ENCODE measurements around the gene RASGEF1B. TPM values are rescaled to one million over a fixed set of nuclear protein-coding genes. Genes with fewer than 3 reads are reported as not detected.
"Not testable (repeated sequence)": the region's sequence is repeated elsewhere in the genome, so short reads cannot be mapped to it uniquely, and the experiment has no call there.

Gene RASGEF1B
- total and polyA plus RNA-seq, 5 donors, result 4.3 to 10.6 (median 9.2) TPM

GRCh38 chr4:81498046-81498445, 26.3 kb upstream of the RASGEF1B start:
- Histone ChIP-seq H3K27ac (ENCODE audit: low read length) (no peak overlapping the region), H3K4me3 (ENCODE audit: low read length) (no peak overlapping the region), H3K27me3 (ENCODE audit: control insufficient read depth, insufficient read depth) (no peaks in the 10 kb centered on the region), H3K9me3 (ENCODE audit: control insufficient read depth, low read length) (no peaks in the 10 kb centered on the region), H3K4me1 (ENCODE audit: control insufficient read depth, insufficient read depth, low read length) (no peaks in the 10 kb centered on the region)
- WGBS, result 97% methylated on average over 2 of the region's 2 CpGs
- DNase-seq (no peak), ATAC-seq (no peak)
- intact Hi-C loops (cut with DNase I), result no loop called here

GRCh38 chr4:81495345-81495744, 23.6 kb upstream of the RASGEF1B start:
- intact Hi-C loops (cut with DNase I), result no loop called here
- no peak for DNase-seq
- no peak overlapping the region for H3K27ac ChIP-seq (ENCODE audit: low read length)

DNA sequence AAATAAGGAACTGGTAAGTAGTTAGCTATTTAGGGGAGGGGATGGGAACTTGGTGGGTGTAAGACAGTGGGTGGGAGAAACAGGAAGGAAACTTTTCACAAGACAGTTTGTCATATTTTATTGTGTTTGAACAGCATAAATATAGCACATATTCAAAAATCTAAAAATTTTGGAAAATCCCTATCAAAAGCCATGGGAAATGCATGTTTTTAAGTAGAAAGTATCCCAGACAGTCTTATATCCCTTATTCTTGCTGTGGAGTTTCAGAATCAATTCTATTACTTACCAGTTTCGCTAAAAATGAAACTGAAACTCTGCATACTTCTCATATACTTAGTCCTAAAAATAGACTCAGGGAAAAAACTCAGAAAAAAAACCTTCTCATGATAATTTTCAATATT, 22.3 kb upstream of the RASGEF1B start:
- H3K9me3 ChIP-seq (ENCODE audit: control insufficient read depth, low read length), result no peaks in the 10 kb centered on the region
- ATAC-seq, result peak in 1 of 2 donors; percentile 45
- intact Hi-C loops (cut with DNase I), result no loop called here
- H3K27ac ChIP-seq (ENCODE audit: low read length), result no peak overlapping the region
- H3K4me3 ChIP-seq (ENCODE audit: low read length), result peak overlapping the region; percentile 28
- WGBS, result 30% methylated on average over 1 of the region's 1 CpG
- DNase-seq, result no peak
- H3K4me1 ChIP-seq (ENCODE audit: control insufficient read depth, insufficient read depth, low read length), result no peaks in the 10 kb centered on the region
- no peaks in the 10 kb centered on the region for H3K27me3 ChIP-seq (ENCODE audit: control insufficient read depth, insufficient read depth)

More at GRCh38 chr4:81495345-81495744, 23.6 kb upstream of the RASGEF1B start:
- no peaks in the 10 kb centered on the region for H3K4me1 ChIP-seq (ENCODE audit: control insufficient read depth, insufficient read depth, low read length)
- H3K4me3 ChIP-seq (ENCODE audit: low read length), result no peak overlapping the region
- H3K27me3 ChIP-seq (ENCODE audit: control insufficient read depth, insufficient read depth), result no peaks in the 10 kb centered on the region
- ATAC-seq, result no peak
- no peaks in the 10 kb centered on the region for H3K9me3 ChIP-seq (ENCODE audit: control insufficient read depth, low read length)

DNA sequence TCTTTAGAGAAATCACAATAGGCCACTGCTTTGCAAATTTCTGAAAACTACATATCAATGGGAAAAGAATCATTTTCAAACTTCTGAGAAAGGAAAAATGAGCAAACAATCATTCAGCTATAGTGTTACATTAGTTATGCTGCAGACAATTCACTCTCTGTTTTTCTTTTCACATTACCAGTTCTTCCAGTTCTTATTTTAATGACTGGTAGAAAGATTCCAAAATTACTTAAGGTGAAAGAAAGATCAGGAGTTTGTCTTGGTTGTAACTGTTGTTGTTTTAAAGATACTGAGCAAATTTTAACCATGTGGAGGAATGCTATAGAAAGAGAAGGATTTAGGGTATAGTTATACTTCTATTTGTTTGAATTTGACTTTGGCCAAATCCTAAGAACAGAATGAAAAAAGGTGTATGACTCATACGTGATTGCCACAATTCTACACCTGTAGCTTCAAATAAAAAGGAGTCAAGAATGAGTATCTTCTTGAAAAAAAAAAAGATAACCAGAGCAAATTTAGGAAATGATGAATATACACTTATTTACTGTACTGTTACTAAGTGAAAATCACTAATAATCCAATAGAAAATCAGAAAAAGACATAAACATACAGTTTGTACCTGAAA, 21.0 kb upstream of the RASGEF1B start:
- Histone ChIP-seq H3K27me3 (ENCODE audit: control insufficient read depth, insufficient read depth) (no peaks in the 10 kb centered on the region), H3K27ac (ENCODE audit: low read length) (no peak overlapping the region), H3K9me3 (ENCODE audit: control insufficient read depth, low read length) (no peaks in the 10 kb centered on the region), H3K4me1 (ENCODE audit: control insufficient read depth, insufficient read depth, low read length) (no peaks in the 10 kb centered on the region), H3K4me3 (ENCODE audit: low read length) (no peak overlapping the region)
- 93% methylated on average over 1 of the region's 1 CpG for WGBS
- no peak for DNase-seq
- ATAC-seq, result no peak
- intact Hi-C loops (cut with DNase I), result no loop called here

DNA sequence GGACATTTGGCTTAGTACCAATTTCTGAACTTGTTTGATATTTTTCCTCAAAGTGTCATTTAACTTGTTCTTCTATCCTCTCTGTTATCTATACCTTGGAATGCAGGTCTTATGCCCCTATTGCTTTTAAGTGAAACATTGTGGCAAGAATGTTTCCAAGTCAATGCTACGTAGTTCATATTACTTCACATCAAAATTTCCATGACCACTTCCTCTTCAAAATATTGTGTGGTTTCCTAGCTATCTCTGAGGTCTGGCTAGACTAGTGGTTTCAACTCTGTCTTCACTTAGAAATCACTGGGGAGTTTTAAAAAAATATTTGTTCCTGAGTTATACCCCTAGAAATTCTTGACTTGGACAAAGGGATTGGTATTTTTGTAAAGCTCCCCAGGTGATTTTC, 20.2 kb upstream of the RASGEF1B start:
- intact Hi-C loops (cut with DNase I), result no loop called here
- ATAC-seq, result peak in 1 of 2 donors; percentile 57

GRCh38 chr4:81490403-81491160, 18.9 kb upstream of the RASGEF1B start:
- Histone ChIP-seq H3K9me3 (ENCODE audit: control insufficient read depth, low read length) (no peaks in the 10 kb centered on the region), H3K27me3 (ENCODE audit: control insufficient read depth, insufficient read depth) (no peaks in the 10 kb centered on the region), H3K4me1 (ENCODE audit: control insufficient read depth, insufficient read depth, low read length) (no peaks in the 10 kb centered on the region), H3K27ac (ENCODE audit: low read length) (no peak overlapping the region), H3K4me3 (ENCODE audit: low read length) (no peak overlapping the region)
- intact Hi-C loops (cut with DNase I), result no loop called here
- DNase-seq, result no peak
- WGBS, result 82% methylated on average over 2 of the region's 2 CpGs
- ATAC-seq, result no peak

More for the DNA sequence above, 20.2 kb upstream of the RASGEF1B start:
- Histone ChIP-seq H3K27me3 (ENCODE audit: control insufficient read depth, insufficient read depth) (no peaks in the 10 kb centered on the region), H3K4me1 (ENCODE audit: control insufficient read depth, insufficient read depth, low read length) (no peaks in the 10 kb centered on the region), H3K4me3 (ENCODE audit: low read length) (no peak overlapping the region), H3K9me3 (ENCODE audit: control insufficient read depth, low read length) (no peaks in the 10 kb centered on the region), H3K27ac (ENCODE audit: low read length) (no peak overlapping the region)
- WGBS, result 57% methylated on average over 1 of the region's 1 CpG
- no peak for DNase-seq

GRCh38 chr4:81486502-81486901, 14.8 kb upstream of the RASGEF1B start:
- Histone ChIP-seq H3K4me3 (ENCODE audit: low read length) (no peak overlapping the region), H3K27me3 (ENCODE audit: control insufficient read depth, insufficient read depth) (no peaks in the 10 kb centered on the region), H3K4me1 (ENCODE audit: control insufficient read depth, insufficient read depth, low read length) (no peaks in the 10 kb centered on the region), H3K27ac (ENCODE audit: low read length) (no peak overlapping the region), H3K9me3 (ENCODE audit: control insufficient read depth, low read length) (no peaks in the 10 kb centered on the region)
- no peak for ATAC-seq
- DNase-seq, result no peak
- intact Hi-C loops (cut with DNase I), result no loop called here
- 97% methylated on average over 1 of the region's 1 CpG for WGBS

- DNase-seq (no peak), ATAC-seq (peak in 1 of 2 donors; percentile 31)
- H3K4me1 ChIP-seq (ENCODE audit: control insufficient read depth, insufficient read depth, low read length), result no peaks in the 10 kb centered on the region
- intact Hi-C loops (cut with DNase I), result no loop called here
- H3K4me3 ChIP-seq (ENCODE audit: low read length), result no peak overlapping the region
- WGBS, result 48% methylated on average over 5 of the region's 5 CpGs
- no peaks in the 10 kb centered on the region for H3K9me3 ChIP-seq (ENCODE audit: control insufficient read depth, low read length)
- no peak overlapping the region for H3K27ac ChIP-seq (ENCODE audit: low read length)
- no peaks in the 10 kb centered on the region for H3K27me3 ChIP-seq (ENCODE audit: control insufficient read depth, insufficient read depth)
These were observed 13.7 kb upstream of the RASGEF1B start for GRCh38 chr4:81485310-81485980.

DNA sequence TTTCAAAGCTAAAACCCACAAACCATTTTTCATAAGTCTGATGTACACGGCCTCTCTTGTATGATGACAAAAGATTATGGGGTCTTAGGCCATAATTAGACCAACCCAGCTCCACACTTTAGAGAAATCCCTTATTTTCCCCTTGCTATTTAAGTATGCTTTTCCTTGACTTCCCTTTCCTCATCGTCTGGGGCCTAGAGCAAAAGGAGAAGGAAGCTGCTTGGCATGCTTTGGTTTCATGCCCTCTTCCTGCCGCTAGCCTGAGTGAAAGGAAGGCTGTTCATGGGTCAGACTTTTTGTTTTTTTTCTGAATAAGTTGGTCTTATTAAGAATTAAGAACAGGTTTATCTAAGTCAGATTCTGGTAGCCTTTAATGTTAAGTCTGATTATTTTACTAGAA, 10.6 kb upstream of the RASGEF1B start:
- Histone ChIP-seq H3K9me3 (ENCODE audit: control insufficient read depth, low read length) (no peaks in the 10 kb centered on the region), H3K4me1 (ENCODE audit: control insufficient read depth, insufficient read depth, low read length) (no peaks in the 10 kb centered on the region), H3K4me3 (ENCODE audit: low read length) (no peak overlapping the region), H3K27ac (ENCODE audit: low read length) (no peak overlapping the region), H3K27me3 (ENCODE audit: control insufficient read depth, insufficient read depth) (no peaks in the 10 kb centered on the region)
- no peak for ATAC-seq
- DNase-seq, result no peak
- intact Hi-C loops (cut with DNase I), result no loop called here
- 78% methylated on average over 3 of the region's 3 CpGs for WGBS

DNA sequence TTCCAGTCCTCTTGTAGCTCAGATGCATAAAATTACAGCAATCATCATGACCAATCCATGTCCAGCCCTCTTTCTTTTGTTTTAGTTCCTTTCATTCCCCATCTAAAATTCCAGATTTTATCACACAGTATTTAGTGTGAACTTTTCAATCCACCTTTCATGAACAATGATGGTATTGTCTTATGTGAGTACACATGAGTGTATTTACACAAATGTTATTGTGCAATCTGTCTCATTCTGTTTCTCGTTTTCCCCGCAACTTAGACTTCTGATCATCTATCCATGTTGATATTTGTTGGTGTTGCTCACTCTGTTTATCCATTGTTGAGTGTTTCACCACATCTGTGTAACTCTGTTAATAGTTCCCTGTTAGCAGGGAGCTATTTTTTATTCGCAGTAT, 9.4 kb upstream of the RASGEF1B start:
- Histone ChIP-seq H3K4me3 (ENCODE audit: low read length) (no peak overlapping the region), H3K4me1 (ENCODE audit: control insufficient read depth, insufficient read depth, low read length) (no peaks in the 10 kb centered on the region), H3K27me3 (ENCODE audit: control insufficient read depth, insufficient read depth) (no peaks in the 10 kb centered on the region), H3K27ac (ENCODE audit: low read length) (no peak overlapping the region), H3K9me3 (ENCODE audit: control insufficient read depth, low read length) (no peaks in the 10 kb centered on the region)
- ATAC-seq (no peak), DNase-seq (no peak)
- 79% methylated on average over 3 of the region's 3 CpGs for WGBS
- intact Hi-C loops (cut with DNase I), result no loop called here

- H3K27me3 ChIP-seq (ENCODE audit: control insufficient read depth, insufficient read depth); H3K9me3 ChIP-seq (ENCODE audit: control insufficient read depth, low read length); H3K27ac ChIP-seq (ENCODE audit: low read length); intact Hi-C loops (cut with DNase I); DNase-seq; H3K4me3 ChIP-seq (ENCODE audit: low read length); ATAC-seq; H3K4me1 ChIP-seq (ENCODE audit: control insufficient read depth, insufficient read depth, low read length): not testable (repeated sequence)
- WGBS, result 72% methylated on average over 2 of the region's 2 CpGs
These were observed 7.9 kb upstream of the RASGEF1B start for GRCh38 chr4:81479573-81479972.
